NCI-H774 (cell line): ENCODE measurements around the gene MFSD6.

Experiments used
- DNase-seq: peaks from one replicate; lab custom pipeline; 2025; lab: John Stamatoyannopoulos, UW

Gene MFSD6

GRCh38 chr2:190440113-190440512, 32.0 kb downstream of the MFSD6 start:
- DNase-seq = no peak

GRCh38 chr2:190441564-190441963, 33.4 kb downstream of the MFSD6 start:
- no peak for DNase-seq

- no peak for DNase-seq
These were observed 34.9 kb downstream of the MFSD6 start for GRCh38 chr2:190443055-190443454.

- no peak for DNase-seq
These were observed 35.8 kb downstream of the MFSD6 start for GRCh38 chr2:190443778-190444481.

- no peak for DNase-seq
These were observed 36.8 kb downstream of the MFSD6 start for GRCh38 chr2:190444976-190445375.

- DNase-seq = no peak
These were observed 38.0 kb downstream of the MFSD6 start for GRCh38 chr2:190446193-190446592.

- DNase-seq = no peak
These were observed 38.8 kb downstream of the MFSD6 start for GRCh38 chr2:190446750-190447516.

GRCh38 chr2:190447766-190448165, 39.6 kb downstream of the MFSD6 start:
- no peak for DNase-seq

GRCh38 chr2:190449925-190450324, 41.8 kb downstream of the MFSD6 start:
- no peak for DNase-seq

- no peak for DNase-seq
These were observed 42.2 kb downstream of the MFSD6 start for GRCh38 chr2:190450363-190450762.

GRCh38 chr2:190451561-190452176, 43.5 kb downstream of the MFSD6 start:
- DNase-seq = no peak

GRCh38 chr2:190452433-190452832, 44.3 kb downstream of the MFSD6 start:
- DNase-seq = no peak

- no peak for DNase-seq
These were observed 46.6 kb downstream of the MFSD6 start for GRCh38 chr2:190454795-190455194.

GRCh38 chr2:190455358-190456095, 47.4 kb downstream of the MFSD6 start:
- no peak for DNase-seq

- no peak for DNase-seq
These were observed 48.7 kb downstream of the MFSD6 start for GRCh38 chr2:190456833-190457232.

GRCh38 chr2:190457256-190457655, 49.1 kb downstream of the MFSD6 start:
- no peak for DNase-seq

- no peak for DNase-seq
These were observed 50.4 kb downstream of the MFSD6 start for GRCh38 chr2:190458352-190459107.

GRCh38 chr2:190459881-190460280, 51.7 kb downstream of the MFSD6 start:
- DNase-seq = no peak

- no peak for DNase-seq
These were observed 52.3 kb downstream of the MFSD6 start for GRCh38 chr2:190460487-190460886.

- no peak for DNase-seq
These were observed 54.0 kb downstream of the MFSD6 start for GRCh38 chr2:190462181-190462580.

GRCh38 chr2:190462611-190463010, 54.5 kb downstream of the MFSD6 start:
- no peak for DNase-seq

- no peak for DNase-seq
These were observed 56.9 kb downstream of the MFSD6 start for GRCh38 chr2:190465060-190465459.
